ENCODE measurements around the gene RING1.

DNA sequence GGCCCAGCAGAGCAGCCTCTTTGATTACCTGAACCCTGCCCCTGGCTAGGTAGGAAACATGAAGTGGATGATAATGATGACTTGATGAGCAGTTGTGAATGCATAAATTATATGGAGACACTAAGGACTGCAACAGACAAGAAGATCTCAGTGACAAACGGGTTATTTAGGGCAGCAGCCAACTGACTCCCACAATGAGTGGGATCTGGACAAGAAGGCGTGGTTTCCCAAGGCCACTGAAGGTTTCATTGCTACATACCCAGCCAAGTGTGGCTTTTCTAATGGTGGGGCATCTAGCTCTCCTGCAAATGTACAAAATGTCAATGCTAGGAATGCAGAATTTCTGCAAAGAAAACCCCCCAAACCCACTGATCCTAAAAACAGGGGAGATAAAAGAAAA is 29.4 kb downstream of the RING1 start:
- TF ChIP-seq POLR2A (IDR thresholded peaks at IDR 0.05; ENCODE audit: low read depth) (no peak), POLR2AphosphoS5 (IDR thresholded peaks at IDR 0.05) (no peak), CTCF (IDR thresholded peaks at IDR 0.05) (no peak), EP300 (IDR thresholded peaks at IDR 0.05) (no peak)
